GM23338 (cell line): Measurements from ENCODE around the gene MYOD1. TPM values are rescaled to one million over a fixed set of nuclear protein-coding genes. Genes with fewer than 3 reads are reported as not detected.

Experiments
- ATAC-seq: fragments of 200-7000 bp; cut with Tn5 transposase; 3 replicates; pipeline ENCODE4 v1.9.1; 2020
- DNase-seq: peaks from one replicate; pipeline ENCODE4 v3.0.0-alpha.2; 2015; ENCODE audit warnings: low spot score
- H2AFZ ChIP-seq: fragments of 200-600 bp; sonication (generic); 2 replicates; pipeline ENCODE4 v1.8.0; 2016; ENCODE audit warnings: antibody characterized with exemption, mild to moderate bottlenecking, moderate library complexity
- H3F3A ChIP-seq: fragments of 200-600 bp; sonication (generic); replicated peaks from 2 replicates; pipeline ENCODE4 v1.8.0; 2017; ENCODE audit warnings: antibody characterized with exemption, mixed run types, low read depth
- H3K27ac ChIP-seq: fragments of 200-600 bp; sonication (generic); 2 replicates; pipeline ENCODE4 v1.6.1; 2016; ENCODE audit warnings: low read depth
- H3K27me3 ChIP-seq: fragments of 200-600 bp; sonication (generic); 2 replicates; pipeline ENCODE4 v1.8.0; 2016; ENCODE audit warnings: mild to moderate bottlenecking, mixed run types, moderate library complexity; ENCODE audit not compliant: insufficient read depth
- H3K36me3 ChIP-seq: fragments of 200-600 bp; sonication (generic); 2 replicates; pipeline ENCODE4 v1.8.0; 2016; ENCODE audit warnings: mild to moderate bottlenecking; ENCODE audit not compliant: insufficient read depth
- H3K4me1 ChIP-seq: fragments of 200-600 bp; sonication (generic); 2 replicates; pipeline ENCODE4 v1.8.0; 2016; ENCODE audit warnings: mild to moderate bottlenecking, moderate library complexity; ENCODE audit not compliant: insufficient read depth
- H3K4me2 ChIP-seq: fragments of 200-600 bp; sonication (generic); 2 replicates; pipeline ENCODE4 v1.7.1; 2017; ENCODE audit warnings: mixed run types
- H3K4me3 ChIP-seq: fragments of 200-600 bp; sonication (generic); 2 replicates; pipeline ENCODE4 v1.6.1; 2016; ENCODE audit warnings: mixed run types
- H3K79me2 ChIP-seq: fragments of 200-600 bp; sonication (generic); replicated peaks from 2 replicates; pipeline ENCODE4 v1.8.0; 2017; ENCODE audit warnings: mild to moderate bottlenecking; ENCODE audit not compliant: insufficient read depth
- H3K9me2 ChIP-seq: fragments of 200-600 bp; sonication (generic); 2 replicates; pipeline ENCODE4 v1.8.0; 2017; ENCODE audit not compliant: insufficient read depth
- H4K20me1 ChIP-seq: fragments of 200-600 bp; sonication (generic); replicated peaks from 2 replicates; pipeline ENCODE4 v1.8.0; 2017; ENCODE audit warnings: mild to moderate bottlenecking; ENCODE audit not compliant: insufficient read depth
- H3K27ac Mint-ChIP-seq: 2 replicates; pipeline ENCODE4 v1.8.0; 2020; ENCODE audit warnings: inconsistent platforms, mild to moderate bottlenecking, moderate library complexity, mixed read lengths
- H3K27me3 Mint-ChIP-seq: 3 replicates; pipeline ENCODE4 v1.8.0; 2022; ENCODE audit warnings: low read depth, mild to moderate bottlenecking, moderate library complexity, mixed read lengths, inconsistent platforms; ENCODE audit not compliant: insufficient read depth, poor library complexity
- H3K36me3 Mint-ChIP-seq: 3 replicates; pipeline ENCODE4 v1.8.0; 2021; ENCODE audit warnings: low read depth, mild to moderate bottlenecking, inconsistent platforms, moderate library complexity, mixed read lengths
- H3K4me1 Mint-ChIP-seq: 3 replicates; pipeline ENCODE4 v1.8.0; 2020; ENCODE audit warnings: mild to moderate bottlenecking, inconsistent platforms, mixed read lengths
- H3K4me3 Mint-ChIP-seq: 3 replicates; pipeline ENCODE4 v1.8.0; 2021; ENCODE audit warnings: moderate library complexity, mild to moderate bottlenecking, inconsistent platforms, mixed read lengths
- H3K9me3 Mint-ChIP-seq: 3 replicates; pipeline ENCODE4 v1.8.0; 2020; ENCODE audit warnings: moderate library complexity, mild to moderate bottlenecking, inconsistent platforms, mixed read lengths
- CREB1 ChIP-seq: fragments of 250-450 bp; sonication (Bioruptor Pico); IDR thresholded peaks from 2 replicates; pipeline ENCODE4 v1.5.0; 2020; ENCODE audit warnings: low read depth, mild to moderate bottlenecking, moderate library complexity
- EZH2 ChIP-seq: fragments of 200-600 bp; sonication (generic); IDR thresholded peaks from one replicate; pipeline ENCODE4 v1.8.0; 2017; ENCODE audit warnings: antibody characterized with exemption, mild to moderate bottlenecking, low read depth; ENCODE audit not compliant: unreplicated experiment
- JUNB ChIP-seq: IDR thresholded peaks from one replicate; pipeline ENCODE4 v1.6.1; 2016; ENCODE audit warnings: antibody characterized with exemption; ENCODE audit not compliant: unreplicated experiment
- ZNF114 ChIP-seq: fragments of 250-450 bp; sonication (Bioruptor Pico); IDR thresholded peaks from 2 replicates; pipeline ENCODE4 v1.5.0; 2020; ENCODE audit warnings: mild to moderate bottlenecking, moderate library complexity
- ZNF331 ChIP-seq: fragments of 250-450 bp; sonication (Bioruptor Pico); IDR thresholded peaks from 2 replicates; pipeline ENCODE4 v1.5.0; 2020; ENCODE audit warnings: low read depth, mild to moderate bottlenecking, moderate library complexity
- polyA plus RNA-seq: library from polyadenylated mRNA; unstranded; fragments of >200 nt; fragmentation: Nextera tagmentation; extraction: Ambion mirVana; gene quantifications from 2 replicates; pipeline ENCODE4 v1.2.1, GENCODE V29; 2016
- total RNA-seq: library from RNA; depleted of rRNA; stranded (reverse); fragments of >200 nt; shearing (Covaris generic); gene quantifications from 2 replicates; pipeline ENCODE4 v1.2.3, GENCODE V29; 2014
- TF ChIP-seq, protein P1 (sequence below): fragments of 250-450 bp; sonication (Bioruptor Pico); IDR thresholded peaks from 2 replicates; pipeline ENCODE4 v1.5.0; 2020; ENCODE audit warnings: mild to moderate bottlenecking, moderate library complexity
- TF ChIP-seq, protein P2 (sequence below), 2 experiments: fragments of 200-600 bp in 1 of 2; sonication (generic) in 1 of 2; conservative IDR thresholded peaks; 2 replicates each; pipeline versions ENCODE4 v1.5.1 to v1.6.1; 2016 to 2017; ENCODE audit warnings: antibody characterized with exemption in 2 of 2, low read depth in 2 of 2, mild to moderate bottlenecking in 2 of 2, moderate library complexity in 1 of 2
- TF ChIP-seq, protein P3 (sequence below): IDR thresholded peaks from 2 replicates; pipeline ENCODE4 v1.6.1; 2016; ENCODE audit warnings: antibody characterized with exemption
- TF ChIP-seq, protein P4 (sequence below): IDR thresholded peaks from one replicate; pipeline ENCODE4 v1.6.1; 2018; ENCODE audit warnings: antibody characterized with exemption; ENCODE audit not compliant: unreplicated experiment

MYOD1 gene
- total and polyA plus RNA-seq, 2 experiments from 2014 or later, result not detected

DNA sequence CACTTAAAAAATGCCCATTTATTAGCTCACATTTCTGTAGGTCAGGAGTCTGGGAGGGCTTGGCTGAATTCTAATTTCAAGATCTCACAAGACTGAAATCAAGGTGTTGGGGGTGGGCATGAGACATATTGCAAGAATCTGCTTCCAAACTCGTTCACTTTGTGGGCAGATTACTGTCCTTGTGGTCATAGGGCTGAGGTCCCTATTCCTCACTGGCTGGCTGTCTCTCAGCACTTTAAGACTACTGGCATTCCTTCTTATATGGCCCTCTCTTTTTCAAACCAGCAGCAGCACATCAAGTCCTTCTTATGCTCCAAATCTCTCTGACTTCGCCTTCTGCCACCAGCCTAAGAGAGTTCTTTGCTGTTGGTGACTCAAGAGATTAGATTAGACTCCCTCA is 27.8 kb upstream of the MYOD1 start:
- DNase-seq (no peak), ATAC-seq (no peak)
- Mint-ChIP-seq H3K27ac (no peak overlapping the region), H3K27me3 (peaks cover 20% of the 10 kb centered on the region), H3K4me3 (no peak overlapping the region), H3K9me3 (no peaks in the 10 kb centered on the region), H3K36me3 (no peaks in the 10 kb centered on the region), H3K4me1 (peaks cover 4% of the 10 kb centered on the region; the same call in 1 of the 3 replicates)
- H3K36me3 ChIP-seq, result no peaks in the 10 kb centered on the region
- no peak overlapping the region for H3K4me3 ChIP-seq
- no peaks in the 10 kb centered on the region for H3K4me1 ChIP-seq
- no peaks in the 10 kb centered on the region for H3K9me2 ChIP-seq
- no peaks in the 10 kb centered on the region for H3K79me2 ChIP-seq
- H3F3A ChIP-seq, result no peaks in the 10 kb centered on the region
- H3K4me2 ChIP-seq, result no peak overlapping the region
- TF ChIP-seq JUNB (no peak), CREB1 (CRISPR knock-in tag) (no peak)
- TF ChIP-seq, protein P1, sequence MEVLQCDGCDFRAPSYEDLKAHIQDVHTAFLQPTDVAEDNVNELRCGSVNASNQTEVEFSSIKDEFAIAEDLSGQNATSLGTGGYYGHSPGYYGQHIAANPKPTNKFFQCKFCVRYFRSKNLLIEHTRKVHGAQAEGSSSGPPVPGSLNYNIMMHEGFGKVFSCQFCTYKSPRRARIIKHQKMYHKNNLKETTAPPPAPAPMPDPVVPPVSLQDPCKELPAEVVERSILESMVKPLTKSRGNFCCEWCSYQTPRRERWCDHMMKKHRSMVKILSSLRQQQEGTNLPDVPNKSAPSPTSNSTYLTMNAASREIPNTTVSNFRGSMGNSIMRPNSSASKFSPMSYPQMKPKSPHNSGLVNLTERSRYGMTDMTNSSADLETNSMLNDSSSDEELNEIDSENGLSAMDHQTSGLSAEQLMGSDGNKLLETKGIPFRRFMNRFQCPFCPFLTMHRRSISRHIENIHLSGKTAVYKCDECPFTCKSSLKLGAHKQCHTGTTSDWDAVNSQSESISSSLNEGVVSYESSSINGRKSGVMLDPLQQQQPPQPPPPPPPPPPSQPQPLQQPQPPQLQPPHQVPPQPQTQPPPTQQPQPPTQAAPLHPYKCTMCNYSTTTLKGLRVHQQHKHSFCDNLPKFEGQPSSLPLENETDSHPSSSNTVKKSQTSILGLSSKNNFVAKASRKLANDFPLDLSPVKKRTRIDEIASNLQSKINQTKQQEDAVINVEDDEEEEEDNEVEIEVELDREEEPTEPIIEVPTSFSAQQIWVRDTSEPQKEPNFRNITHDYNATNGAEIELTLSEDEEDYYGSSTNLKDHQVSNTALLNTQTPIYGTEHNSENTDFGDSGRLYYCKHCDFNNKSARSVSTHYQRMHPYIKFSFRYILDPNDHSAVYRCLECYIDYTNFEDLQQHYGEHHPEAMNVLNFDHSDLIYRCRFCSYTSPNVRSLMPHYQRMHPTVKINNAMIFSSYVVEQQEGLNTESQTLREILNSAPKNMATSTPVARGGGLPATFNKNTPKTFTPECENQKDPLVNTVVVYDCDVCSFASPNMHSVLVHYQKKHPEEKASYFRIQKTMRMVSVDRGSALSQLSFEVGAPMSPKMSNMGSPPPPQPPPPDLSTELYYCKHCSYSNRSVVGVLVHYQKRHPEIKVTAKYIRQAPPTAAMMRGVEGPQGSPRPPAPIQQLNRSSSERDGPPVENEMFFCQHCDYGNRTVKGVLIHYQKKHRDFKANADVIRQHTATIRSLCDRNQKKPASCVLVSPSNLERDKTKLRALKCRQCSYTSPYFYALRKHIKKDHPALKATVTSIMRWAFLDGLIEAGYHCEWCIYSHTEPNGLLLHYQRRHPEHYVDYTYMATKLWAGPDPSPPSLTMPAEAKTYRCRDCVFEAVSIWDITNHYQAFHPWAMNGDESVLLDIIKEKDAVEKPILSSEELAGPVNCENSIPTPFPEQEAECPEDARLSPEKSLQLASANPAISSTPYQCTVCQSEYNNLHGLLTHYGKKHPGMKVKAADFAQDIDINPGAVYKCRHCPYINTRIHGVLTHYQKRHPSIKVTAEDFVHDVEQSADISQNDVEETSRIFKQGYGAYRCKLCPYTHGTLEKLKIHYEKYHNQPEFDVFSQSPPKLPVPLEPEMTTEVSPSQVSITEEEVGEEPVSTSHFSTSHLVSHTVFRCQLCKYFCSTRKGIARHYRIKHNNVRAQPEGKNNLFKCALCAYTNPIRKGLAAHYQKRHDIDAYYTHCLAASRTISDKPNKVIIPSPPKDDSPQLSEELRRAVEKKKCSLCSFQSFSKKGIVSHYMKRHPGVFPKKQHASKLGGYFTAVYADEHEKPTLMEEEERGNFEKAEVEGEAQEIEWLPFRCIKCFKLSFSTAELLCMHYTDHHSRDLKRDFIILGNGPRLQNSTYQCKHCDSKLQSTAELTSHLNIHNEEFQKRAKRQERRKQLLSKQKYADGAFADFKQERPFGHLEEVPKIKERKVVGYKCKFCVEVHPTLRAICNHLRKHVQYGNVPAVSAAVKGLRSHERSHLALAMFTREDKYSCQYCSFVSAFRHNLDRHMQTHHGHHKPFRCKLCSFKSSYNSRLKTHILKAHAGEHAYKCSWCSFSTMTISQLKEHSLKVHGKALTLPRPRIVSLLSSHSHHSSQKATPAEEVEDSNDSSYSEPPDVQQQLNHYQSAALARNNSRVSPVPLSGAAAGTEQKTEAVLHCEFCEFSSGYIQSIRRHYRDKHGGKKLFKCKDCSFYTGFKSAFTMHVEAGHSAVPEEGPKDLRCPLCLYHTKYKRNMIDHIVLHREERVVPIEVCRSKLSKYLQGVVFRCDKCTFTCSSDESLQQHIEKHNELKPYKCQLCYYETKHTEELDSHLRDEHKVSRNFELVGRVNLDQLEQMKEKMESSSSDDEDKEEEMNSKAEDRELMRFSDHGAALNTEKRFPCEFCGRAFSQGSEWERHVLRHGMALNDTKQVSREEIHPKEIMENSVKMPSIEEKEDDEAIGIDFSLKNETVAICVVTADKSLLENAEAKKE (CRISPR knock-in tag), result no peak
- H3K27me3 ChIP-seq, result peaks cover 41% of the 10 kb centered on the region
- H4K20me1 ChIP-seq, result peaks cover 2% of the 10 kb centered on the region; the same call in 1 of the 2 replicates
- H2AFZ ChIP-seq, result no peak overlapping the region
- no peak overlapping the region for H3K27ac ChIP-seq

DNA sequence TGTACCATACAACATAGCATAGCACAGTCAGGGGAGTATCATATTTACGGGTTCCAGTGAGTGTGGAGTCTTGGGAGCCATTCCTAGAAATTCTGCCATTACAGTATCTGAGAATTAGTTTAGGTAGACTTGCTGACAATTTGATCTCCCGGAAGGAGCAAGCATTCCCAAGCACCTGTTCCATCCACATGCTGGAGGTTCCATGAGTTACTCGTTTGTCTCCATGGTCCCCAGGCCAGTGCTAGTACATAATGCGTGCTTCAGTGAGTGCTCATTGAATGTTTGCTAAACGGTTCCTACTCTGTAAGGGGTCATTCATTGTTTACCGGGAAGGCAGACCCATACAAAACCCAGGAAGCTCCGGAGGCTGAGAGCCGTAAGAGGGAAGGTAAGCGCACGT is 27.4 kb upstream of the MYOD1 start:
- no peak overlapping the region for H3K4me2 ChIP-seq
- no peaks in the 10 kb centered on the region for H3K36me3 ChIP-seq
- DNase-seq (no peak), ATAC-seq (no peak)
- no peaks in the 10 kb centered on the region for H3K79me2 ChIP-seq
- peaks cover 3% of the 10 kb centered on the region; the same call in 1 of the 2 replicates for H4K20me1 ChIP-seq
- H3K27me3 ChIP-seq, result peaks cover 46% of the 10 kb centered on the region
- H3K9me2 ChIP-seq, result no peaks in the 10 kb centered on the region
- H2AFZ ChIP-seq, result no peak overlapping the region
- Mint-ChIP-seq H3K4me3 (no peak overlapping the region), H3K36me3 (no peaks in the 10 kb centered on the region), H3K9me3 (no peaks in the 10 kb centered on the region), H3K27me3 (peaks cover 24% of the 10 kb centered on the region), H3K4me1 (0 out of 3 replicates have a peak, but pooled peaks cover 4% of the 10 kb centered on the region), H3K27ac (no peak overlapping the region)
- H3K4me1 ChIP-seq, result no peaks in the 10 kb centered on the region
- H3F3A ChIP-seq, result no peaks in the 10 kb centered on the region
- no peak overlapping the region for H3K4me3 ChIP-seq
- H3K27ac ChIP-seq, result no peak overlapping the region
- TF ChIP-seq JUNB (no peak), ZNF114 (CRISPR knock-in tag) (no peak), ZNF331 (CRISPR knock-in tag) (no peak), CREB1 (CRISPR knock-in tag) (no peak), EZH2 (no peak)
- TF ChIP-seq, protein P2, sequence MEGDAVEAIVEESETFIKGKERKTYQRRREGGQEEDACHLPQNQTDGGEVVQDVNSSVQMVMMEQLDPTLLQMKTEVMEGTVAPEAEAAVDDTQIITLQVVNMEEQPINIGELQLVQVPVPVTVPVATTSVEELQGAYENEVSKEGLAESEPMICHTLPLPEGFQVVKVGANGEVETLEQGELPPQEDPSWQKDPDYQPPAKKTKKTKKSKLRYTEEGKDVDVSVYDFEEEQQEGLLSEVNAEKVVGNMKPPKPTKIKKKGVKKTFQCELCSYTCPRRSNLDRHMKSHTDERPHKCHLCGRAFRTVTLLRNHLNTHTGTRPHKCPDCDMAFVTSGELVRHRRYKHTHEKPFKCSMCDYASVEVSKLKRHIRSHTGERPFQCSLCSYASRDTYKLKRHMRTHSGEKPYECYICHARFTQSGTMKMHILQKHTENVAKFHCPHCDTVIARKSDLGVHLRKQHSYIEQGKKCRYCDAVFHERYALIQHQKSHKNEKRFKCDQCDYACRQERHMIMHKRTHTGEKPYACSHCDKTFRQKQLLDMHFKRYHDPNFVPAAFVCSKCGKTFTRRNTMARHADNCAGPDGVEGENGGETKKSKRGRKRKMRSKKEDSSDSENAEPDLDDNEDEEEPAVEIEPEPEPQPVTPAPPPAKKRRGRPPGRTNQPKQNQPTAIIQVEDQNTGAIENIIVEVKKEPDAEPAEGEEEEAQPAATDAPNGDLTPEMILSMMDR (conservative IDR thresholded peaks at IDR 0.05; ENCODE audit: low read depth in 2 of 2), result no peak
- TF ChIP-seq, protein P3, sequence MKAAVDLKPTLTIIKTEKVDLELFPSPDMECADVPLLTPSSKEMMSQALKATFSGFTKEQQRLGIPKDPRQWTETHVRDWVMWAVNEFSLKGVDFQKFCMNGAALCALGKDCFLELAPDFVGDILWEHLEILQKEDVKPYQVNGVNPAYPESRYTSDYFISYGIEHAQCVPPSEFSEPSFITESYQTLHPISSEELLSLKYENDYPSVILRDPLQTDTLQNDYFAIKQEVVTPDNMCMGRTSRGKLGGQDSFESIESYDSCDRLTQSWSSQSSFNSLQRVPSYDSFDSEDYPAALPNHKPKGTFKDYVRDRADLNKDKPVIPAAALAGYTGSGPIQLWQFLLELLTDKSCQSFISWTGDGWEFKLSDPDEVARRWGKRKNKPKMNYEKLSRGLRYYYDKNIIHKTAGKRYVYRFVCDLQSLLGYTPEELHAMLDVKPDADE, result no peak
- TF ChIP-seq, protein P4, sequence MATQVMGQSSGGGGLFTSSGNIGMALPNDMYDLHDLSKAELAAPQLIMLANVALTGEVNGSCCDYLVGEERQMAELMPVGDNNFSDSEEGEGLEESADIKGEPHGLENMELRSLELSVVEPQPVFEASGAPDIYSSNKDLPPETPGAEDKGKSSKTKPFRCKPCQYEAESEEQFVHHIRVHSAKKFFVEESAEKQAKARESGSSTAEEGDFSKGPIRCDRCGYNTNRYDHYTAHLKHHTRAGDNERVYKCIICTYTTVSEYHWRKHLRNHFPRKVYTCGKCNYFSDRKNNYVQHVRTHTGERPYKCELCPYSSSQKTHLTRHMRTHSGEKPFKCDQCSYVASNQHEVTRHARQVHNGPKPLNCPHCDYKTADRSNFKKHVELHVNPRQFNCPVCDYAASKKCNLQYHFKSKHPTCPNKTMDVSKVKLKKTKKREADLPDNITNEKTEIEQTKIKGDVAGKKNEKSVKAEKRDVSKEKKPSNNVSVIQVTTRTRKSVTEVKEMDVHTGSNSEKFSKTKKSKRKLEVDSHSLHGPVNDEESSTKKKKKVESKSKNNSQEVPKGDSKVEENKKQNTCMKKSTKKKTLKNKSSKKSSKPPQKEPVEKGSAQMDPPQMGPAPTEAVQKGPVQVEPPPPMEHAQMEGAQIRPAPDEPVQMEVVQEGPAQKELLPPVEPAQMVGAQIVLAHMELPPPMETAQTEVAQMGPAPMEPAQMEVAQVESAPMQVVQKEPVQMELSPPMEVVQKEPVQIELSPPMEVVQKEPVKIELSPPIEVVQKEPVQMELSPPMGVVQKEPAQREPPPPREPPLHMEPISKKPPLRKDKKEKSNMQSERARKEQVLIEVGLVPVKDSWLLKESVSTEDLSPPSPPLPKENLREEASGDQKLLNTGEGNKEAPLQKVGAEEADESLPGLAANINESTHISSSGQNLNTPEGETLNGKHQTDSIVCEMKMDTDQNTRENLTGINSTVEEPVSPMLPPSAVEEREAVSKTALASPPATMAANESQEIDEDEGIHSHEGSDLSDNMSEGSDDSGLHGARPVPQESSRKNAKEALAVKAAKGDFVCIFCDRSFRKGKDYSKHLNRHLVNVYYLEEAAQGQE, result no peak
